Adrenal gland (tissue), 12 donors: ENCODE data around the gene DOK4. TPM values are rescaled to one million over a fixed set of nuclear protein-coding genes. Genes with fewer than 3 reads are reported as not detected.

Experiments used
- DNase-seq, 7 donors: peaks; one replicate each; pipeline ENCODE4 v3.0.0-alpha.2; 2019 to 2020
- H3K27ac ChIP-seq, 5 donors: fragments of 200-600 bp; sonication (generic) in 4 of 5; 1 replicate in 3 of 5; 2 replicates in 2 of 5; pipeline versions ENCODE4 v1.5.1 to v1.8.0; 2016 to 2020; ENCODE audit warnings: mild to moderate bottlenecking in 1 of 5
- H3K27me3 ChIP-seq: fragments of 200-600 bp; 2 replicates; pipeline ENCODE4 v1.8.0; 2021
- H3K36me3 ChIP-seq, 2 donors: fragments of 200-600 bp; replicated peaks in 1 of 2; 1 replicate in 1 of 2; 2 replicates in 1 of 2; pipeline versions ENCODE4 v1.5.1 to v1.8.0; 2018 to 2022
- H3K4me1 ChIP-seq, 2 donors: fragments of 200-600 bp; replicated peaks in 1 of 2; 1 replicate in 1 of 2; 2 replicates in 1 of 2; pipeline versions ENCODE4 v1.5.1 to v1.8.0; 2018 to 2021
- H3K4me3 ChIP-seq, 4 donors: fragments of 200-600 bp; sonication (generic) in 3 of 4; one replicate each; pipeline ENCODE4 v1.5.1; 2016 to 2018
- H3K9me3 ChIP-seq, 3 donors: fragments of 200-600 bp; sonication (generic) in 1 of 3; replicated peaks in 1 of 3; 1 replicate in 2 of 3; 2 replicates in 1 of 3; pipeline versions ENCODE4 v1.5.1 to v1.8.0; 2016 to 2021
- CTCF ChIP-seq, 6 experiments: fragments of 450-650 bp in 4 of 6; fragments of 200-600 bp in 2 of 6; sonication (generic) in 1 of 6; IDR thresholded peaks; 1 replicate in 5 of 6; 2 replicates in 1 of 6; pipeline versions ENCODE4 v1.5.1 to v1.8.0; 2016 to 2021; ENCODE audit warnings: antibody characterized with exemption in 6 of 6, mild to moderate bottlenecking in 2 of 6, moderate library complexity in 1 of 6
- POLR2A ChIP-seq, 2 donors: fragments of 450-650 bp; IDR thresholded peaks; one replicate each; pipeline ENCODE4 v1.6.1; 2017; ENCODE audit warnings: antibody characterized with exemption in 2 of 2, mild to moderate bottlenecking in 2 of 2, moderate library complexity in 1 of 2
- WGBS, 4 donors: extraction: QIAGEN DNeasy Blood & Tissue Kit in 2 of 4; methylation state at CpG; one replicate each; pipeline versions ENCODE4 v1.1.5 to v1.1.7; 2013 to 2017; 5-methylcytosine and 5-hydroxymethylcytosine counted together
- intact Hi-C, 2 donors: fragments of 100-400 bp; cut with DNase I; formaldehyde crosslinking; loops; one replicate each; pipeline versions ENCODE4 v1.14.1 to v1.15.0; 2022 to 2023
- polyA plus RNA-seq, 3 donors: library from polyadenylated mRNA; stranded (reverse); fragments of 200-250 nt in 2 of 3; fragments of 350-450 nt in 1 of 3; fragmentation: Illumina TruSeq in 1 of 3; extraction: RNeasy Lipid Tissue Mini Kit (QIAGEN cat#74804) in 1 of 3; gene quantifications; one replicate each; pipeline ENCODE4 v1.2.3, GENCODE V29; 2013 to 2014
- total RNA-seq, 9 donors: library from RNA; depleted of rRNA in 4 of 9; stranded (reverse); fragments of >200 nt in 4 of 9; fragments of 120-200 nt in 1 of 9; fragmentation: NEBNext Ultra II Directional in 1 of 9; extraction: Animal tissue kit (Norgen Biotek cat#: 25700) in 1 of 9; gene quantifications; one replicate each; pipeline versions ENCODE4 v1.1.0 to v1.2.4, GENCODE V29; 2013 to 2023
- donor health status: healthy with polysubstance abuse.
- donor health status: Bipolar disorder and iron deficiency.
- donor health status: DM: yes; HTN: yes; CAD: no.
- donor health status: DM: no; HTN: no; CAD: no.
- donor health status: DM: no; HTN: no; CAD: no.
- donor health status: DM: yes; HTN: yes; CAD: no.

Gene DOK4
- total and polyA plus RNA-seq, 12 donors: 4.3 to 36.1 (median 18.7) TPM

- H3K4me3 ChIP-seq: no peak overlapping the region
- H3K4me1 ChIP-seq: no peaks in the 10 kb centered on the region
- 66 to 82% (median 81%) methylated on average over 5 of the region's 5 CpGs for WGBS, 4 donors
- peaks cover 0 to 87% of the 10 kb centered on the region in 2 donors for H3K36me3 ChIP-seq
- no peak overlapping the region for H3K27ac ChIP-seq
- H3K27me3 ChIP-seq: no peaks in the 10 kb centered on the region
- TF ChIP-seq POLR2A (IDR thresholded peaks at IDR 0.05) (no peak), CTCF (IDR thresholded peaks at IDR 0.05) (no peak)
- intact Hi-C loops: no loop called here
- DNase-seq: no peak
- H3K9me3 ChIP-seq: no peaks in the 10 kb centered on the region
Observed at GRCh38 chr16:57430955-57431354, 55.3 kb downstream of the DOK4 start.

- Histone ChIP-seq H3K9me3 (no peaks in the 10 kb centered on the region), H3K27ac (no peak overlapping the region), H3K36me3 (peaks cover 0 to 55% of the 10 kb centered on the region in 2 donors), H3K27me3 (no peaks in the 10 kb centered on the region), H3K4me3 (no peak overlapping the region), H3K4me1 (peaks cover 8 to 10% of the 10 kb centered on the region in 2 donors)
- no peak for DNase-seq
- TF ChIP-seq CTCF (IDR thresholded peaks at IDR 0.05) (no peak), POLR2A (IDR thresholded peaks at IDR 0.05) (no peak)
- intact Hi-C loops: no loop called here
Observed at GRCh38 chr16:57427824-57428223, 58.5 kb downstream of the DOK4 start.

- DNase-seq: no peak
- WGBS, 4 donors: 91 to 93% (median 92%) methylated on average over 8 of the region's 8 CpGs
- no peak overlapping the region for H3K4me3 ChIP-seq
- TF ChIP-seq CTCF (IDR thresholded peaks at IDR 0.05) (no peak), POLR2A (IDR thresholded peaks at IDR 0.05) (no peak)
- H3K36me3 ChIP-seq: peaks cover 0 to 50% of the 10 kb centered on the region in 2 donors
- H3K27ac ChIP-seq: no peak overlapping the region
- no peaks in the 10 kb centered on the region for H3K27me3 ChIP-seq
- H3K4me1 ChIP-seq: peaks cover 8 to 10% of the 10 kb centered on the region in 2 donors
- H3K9me3 ChIP-seq: no peaks in the 10 kb centered on the region
- intact Hi-C loops: no loop called here
Observed at GRCh38 chr16:57427307-57427706, 59.0 kb downstream of the DOK4 start.

- Histone ChIP-seq H3K4me3 (no peak overlapping the region), H3K27ac (no peak overlapping the region), H3K9me3 (no peaks in the 10 kb centered on the region), H3K36me3 (peaks cover 0 to 41% of the 10 kb centered on the region in 2 donors), H3K4me1 (peaks cover 8 to 10% of the 10 kb centered on the region in 2 donors), H3K27me3 (no peaks in the 10 kb centered on the region)
- TF ChIP-seq POLR2A (IDR thresholded peaks at IDR 0.05) (no peak), CTCF (IDR thresholded peaks at IDR 0.05) (no peak)
- 75 to 93% (median 84%) methylated on average over 2 to 7 of the region's 7 CpGs for WGBS, 4 donors
- peak in 1 of 7 donors; percentile 46 for DNase-seq
- intact Hi-C loops: no loop called here
Observed at GRCh38 chr16:57426356-57426755, 59.9 kb downstream of the DOK4 start.
